Mesothelial cell of epicardium (in vitro differentiated cells): Measurements from ENCODE around the gene DZIP1L. TPM values are rescaled to one million over a fixed set of nuclear protein-coding genes. Genes with fewer than 3 reads are reported as not detected.

ENCODE experiments used
- DNase-seq, 2 experiments: peaks; one replicate each; pipeline ENCODE4 v3.0.0; 2021; ENCODE audit warnings: low spot score in 2 of 2; ENCODE audit not compliant: unreplicated experiment in 2 of 2
- H3K27ac Mint-ChIP-seq: 2 replicates; pipeline ENCODE4 v1.8.0; 2021; ENCODE audit warnings: mixed read lengths
- H3K27me3 Mint-ChIP-seq: 2 replicates; pipeline ENCODE4 v1.8.0; 2021; ENCODE audit warnings: low read depth, mixed read lengths
- H3K36me3 Mint-ChIP-seq: 2 replicates; pipeline ENCODE4 v1.8.0; 2021; ENCODE audit warnings: mixed read lengths
- H3K4me1 Mint-ChIP-seq: 2 replicates; pipeline ENCODE4 v1.8.0; 2021; ENCODE audit warnings: mixed read lengths
- H3K4me3 Mint-ChIP-seq: 2 replicates; pipeline ENCODE4 v1.8.0; 2021; ENCODE audit warnings: mild to moderate bottlenecking, moderate library complexity, mixed read lengths
- H3K9me3 Mint-ChIP-seq: 2 replicates; pipeline ENCODE4 v1.8.0; 2021; ENCODE audit warnings: mixed read lengths
- CTCF ChIP-seq: fragments of 200-600 bp; sonication (generic); IDR thresholded peaks from one replicate; pipeline ENCODE4 v1.5.0; 2021; ENCODE audit warnings: antibody characterized with exemption; ENCODE audit not compliant: unreplicated experiment
- total RNA-seq: library from RNA; stranded (reverse); gene quantifications from 3 replicates; pipeline ENCODE4 v1.2.1, GENCODE V29; 2021

Gene DZIP1L
- total RNA-seq, 1 donor from 2014 or later, result 26.5 TPM

- H3K9me3 Mint-ChIP-seq, result peaks cover 7% of the 10 kb centered on the region
- no peak for TF ChIP-seq CTCF
- H3K36me3 Mint-ChIP-seq, result peaks cover 2% of the 10 kb centered on the region
- peaks cover 7% of the 10 kb centered on the region for H3K4me1 Mint-ChIP-seq
- H3K27me3 Mint-ChIP-seq, result no peaks in the 10 kb centered on the region
- no peak overlapping the region for H3K27ac Mint-ChIP-seq
- H3K4me3 Mint-ChIP-seq, result no peak overlapping the region
- DNase-seq, result no peak
Measured at GRCh38 chr3:138119423-138119766, 4.0 kb upstream of the DZIP1L start.

GRCh38 chr3:138118612-138119422, 3.4 kb upstream of the DZIP1L start:
- peak in 1 of 2 experiments; percentile 79 for DNase-seq
- peaks cover 7% of the 10 kb centered on the region for H3K9me3 Mint-ChIP-seq
- H3K27me3 Mint-ChIP-seq, result no peaks in the 10 kb centered on the region
- no peak overlapping the region for H3K27ac Mint-ChIP-seq
- TF ChIP-seq CTCF, result peak; percentile 61
- peaks cover 2% of the 10 kb centered on the region for H3K36me3 Mint-ChIP-seq
- no peak overlapping the region for H3K4me3 Mint-ChIP-seq
- H3K4me1 Mint-ChIP-seq, result peaks cover 13% of the 10 kb centered on the region

- H3K4me3 Mint-ChIP-seq, result peak overlapping the region; percentile 76
- no peaks in the 10 kb centered on the region for H3K9me3 Mint-ChIP-seq
- DNase-seq, result no peak
- H3K4me1 Mint-ChIP-seq, result peaks cover 22% of the 10 kb centered on the region
- TF ChIP-seq CTCF, result no peak
- H3K27me3 Mint-ChIP-seq, result no peaks in the 10 kb centered on the region
- peak overlapping the region; percentile 74 for H3K27ac Mint-ChIP-seq
- H3K36me3 Mint-ChIP-seq, result no peaks in the 10 kb centered on the region
Measured at GRCh38 chr3:138114431-138114918, 933 bp downstream of the DZIP1L start.

- no peaks in the 10 kb centered on the region for H3K36me3 Mint-ChIP-seq
- DNase-seq, result no peak
- H3K9me3 Mint-ChIP-seq, result no peaks in the 10 kb centered on the region
- H3K27me3 Mint-ChIP-seq, result no peaks in the 10 kb centered on the region
- no peak for TF ChIP-seq CTCF
- peaks cover 22% of the 10 kb centered on the region for H3K4me1 Mint-ChIP-seq
- H3K27ac Mint-ChIP-seq, result peak overlapping the region; percentile 39
- H3K4me3 Mint-ChIP-seq, result no peak overlapping the region
Measured at GRCh38 chr3:138113326-138113725, 2.1 kb downstream of the DZIP1L start.

- Mint-ChIP-seq H3K27me3 (no peaks in the 10 kb centered on the region), H3K36me3 (no peaks in the 10 kb centered on the region), H3K4me1 (peaks cover 22% of the 10 kb centered on the region), H3K27ac (no peak overlapping the region), H3K9me3 (no peaks in the 10 kb centered on the region), H3K4me3 (no peak overlapping the region)
- no peak for DNase-seq
- TF ChIP-seq CTCF, result no peak
Measured at GRCh38 chr3:138112362-138112761, 3.0 kb downstream of the DZIP1L start.
